ENCODE measurements around the gene COL6A2.
A peak's percentile ranks its signal among the peaks of the same experiment; 100 is the strongest.

COL6A2 gene

GRCh38 chr21:46153247-46154154 is 55.6 kb downstream of the COL6A2 start:
- peak in 1 of 2 donors; percentile 37 for DNase-seq (ENCODE audit: extremely low read depth in 1 of 2, low read depth in 1 of 2)

- no peak for DNase-seq (ENCODE audit: extremely low read depth in 1 of 2, low read depth in 1 of 2)
Measured at GRCh38 chr21:46154155-46154954, 56.4 kb downstream of the COL6A2 start.

- no peak for DNase-seq (ENCODE audit: extremely low read depth in 1 of 2, low read depth in 1 of 2)
Measured at GRCh38 chr21:46154955-46155513, 57.1 kb downstream of the COL6A2 start.

GRCh38 chr21:46155514-46156377 is 57.8 kb downstream of the COL6A2 start, which contains the start of gene FTCD:
Gene FTCD (minus strand): TSS chr21:46155579. CDS start chr21:46155523, 56 bp downstream.
- DNase-seq (ENCODE audit: extremely low read depth in 1 of 2, low read depth in 1 of 2): no peak

GRCh38 chr21:46156378-46156645 is 58.4 kb downstream of the COL6A2 start:
- no peak for DNase-seq (ENCODE audit: extremely low read depth in 1 of 2, low read depth in 1 of 2)

- DNase-seq (ENCODE audit: extremely low read depth in 1 of 2, low read depth in 1 of 2): no peak
Measured at GRCh38 chr21:46156678-46157077, 58.8 kb downstream of the COL6A2 start.

GRCh38 chr21:46157396-46157986 is 59.6 kb downstream of the COL6A2 start:
- DNase-seq (ENCODE audit: extremely low read depth in 1 of 2, low read depth in 1 of 2): no peak

GRCh38 chr21:46157987-46158451 is 60.1 kb downstream of the COL6A2 start:
- DNase-seq (ENCODE audit: extremely low read depth in 1 of 2, low read depth in 1 of 2): no peak

- DNase-seq (ENCODE audit: extremely low read depth in 1 of 2, low read depth in 1 of 2): no peak
Measured at GRCh38 chr21:46158666-46159300, 60.9 kb downstream of the COL6A2 start.

- no peak for DNase-seq (ENCODE audit: extremely low read depth in 1 of 2, low read depth in 1 of 2)
Measured at GRCh38 chr21:46159390-46159789, 61.5 kb downstream of the COL6A2 start.

- DNase-seq (ENCODE audit: extremely low read depth in 1 of 2, low read depth in 1 of 2): no peak
Measured at GRCh38 chr21:46159841-46160656, 62.1 kb downstream of the COL6A2 start.

GRCh38 chr21:46160657-46160906 is 62.7 kb downstream of the COL6A2 start:
- DNase-seq (ENCODE audit: extremely low read depth in 1 of 2, low read depth in 1 of 2): no peak

- DNase-seq (ENCODE audit: extremely low read depth in 1 of 2, low read depth in 1 of 2): no peak
Measured at GRCh38 chr21:46160907-46161632, 63.2 kb downstream of the COL6A2 start.

- no peak for DNase-seq (ENCODE audit: extremely low read depth in 1 of 2, low read depth in 1 of 2)
Measured at GRCh38 chr21:46161633-46162592, 64.0 kb downstream of the COL6A2 start.

GRCh38 chr21:46163380-46163779 is 65.5 kb downstream of the COL6A2 start:
- DNase-seq (ENCODE audit: extremely low read depth in 1 of 2, low read depth in 1 of 2): no peak

GRCh38 chr21:46165098-46165497 is 67.2 kb downstream of the COL6A2 start:
- no peak for DNase-seq (ENCODE audit: extremely low read depth in 1 of 2, low read depth in 1 of 2)

GRCh38 chr21:46168238-46168637 is 70.3 kb downstream of the COL6A2 start:
- no peak for DNase-seq (ENCODE audit: extremely low read depth in 1 of 2, low read depth in 1 of 2)

Measured in activated CD8-positive, alpha-beta memory T cell treated with anti-CD3 and anti-CD28 coated beads for 1 hour (primary cell).